GM12878 (cell line): Measurements from ENCODE around the gene HNRNPLL. TPM values are rescaled to one million over a fixed set of nuclear protein-coding genes. Genes with fewer than 3 reads are reported as not detected.

Experiments
- ATAC-seq: fragments of 200-7000 bp; cut with Tn5 transposase; 3 replicates; pipeline ENCODE4 v1.9.1; 2020; ENCODE audit warnings: mild to moderate bottlenecking, moderate library complexity
- BruUV-seq: library from RNA; stranded (reverse); fragments of 400-500 nt; replicated peaks from 2 replicates; lab custom pipeline; 2021; lab: Mats Ljungman, UMichigan
- CTCF ChIA-PET: fragments of 300-600 bp; sonication (Branson Sonifier 250); formaldehyde crosslinking; extraction: SDS; loops from one replicate; lab custom pipeline; 2021; ENCODE audit warnings: inconsistent platforms; lab: Yijun Ruan, JAX
- POLR2A ChIA-PET: fragments of 350-600 bp; formaldehyde crosslinking; extraction: SDS; loops from one replicate; lab custom pipeline; 2021; ENCODE audit warnings: inconsistent platforms; lab: Charles Lee
- RAD21 ChIA-PET: fragments of 300-600 bp; sonication (Branson Sonifier 250); formaldehyde crosslinking; loops from one replicate; lab custom pipeline; 2023; ENCODE audit warnings: antibody characterized with exemption; ENCODE audit not compliant: unreplicated experiment; lab: Charles Lee
- SMC1A ChIA-PET: fragments of 300-600 bp; sonication (Branson Sonifier 250); formaldehyde crosslinking; loops from one replicate; lab custom pipeline; 2023; ENCODE audit not compliant: unreplicated experiment, uncharacterized antibody; lab: Charles Lee
- DNase-seq: peaks from one replicate; pipeline ENCODE4 v3.0.0-alpha.2; 2011; ENCODE audit warnings: low read depth, low spot score
- FAIRE-seq: peaks from 3 replicates; lab custom pipeline; 2011; peaks lifted over from hg19 to GRCh38; lab: Jason Lieb, UNC
- H2AFZ ChIP-seq: 2 replicates; pipeline ENCODE4 v1.6.0; 2011; ENCODE audit warnings: low read depth, low read length, control low read depth; ENCODE audit not compliant: control insufficient read depth
- H3K27ac ChIP-seq: 2 replicates; pipeline ENCODE4 v1.5.1; 2011; ENCODE audit warnings: control low read depth; ENCODE audit not compliant: control insufficient read depth, insufficient read depth
- H3K27me3 ChIP-seq, 2 experiments: replicated peaks in 1 of 2; 2 replicates each; pipeline versions ENCODE4 v1.6.0 to v1.6.1; 2011; ENCODE audit warnings: low read length in 1 of 2; ENCODE audit not compliant: control insufficient read depth in 2 of 2, insufficient read depth in 2 of 2
- H3K36me3 ChIP-seq, 2 experiments: 2 replicates each; pipeline ENCODE4 v1.5.1; 2011; ENCODE audit warnings: low read length in 1 of 2; ENCODE audit not compliant: control insufficient read depth in 2 of 2, insufficient read depth in 2 of 2
- H3K4me1 ChIP-seq: 2 replicates; pipeline ENCODE4 v1.6.1; 2011; ENCODE audit warnings: mild to moderate bottlenecking, low read length, moderate library complexity, mixed read lengths; ENCODE audit not compliant: control insufficient read depth, insufficient read depth
- H3K4me2 ChIP-seq: 2 replicates; pipeline ENCODE4 v1.6.0; 2011; ENCODE audit warnings: control low read depth; ENCODE audit not compliant: control insufficient read depth, insufficient read depth
- H3K4me3 ChIP-seq: fragments of 200-600 bp; sonication (generic); 2 replicates; pipeline ENCODE4 v1.5.1; 2016
- H3K79me2 ChIP-seq: 2 replicates; pipeline ENCODE4 v1.6.0; 2011; ENCODE audit warnings: low read length; ENCODE audit not compliant: control insufficient read depth, insufficient read depth
- H3K9ac ChIP-seq: 2 replicates; pipeline ENCODE4 v1.8.0; 2011; ENCODE audit warnings: low read length, control low read depth, mixed read lengths; ENCODE audit not compliant: control insufficient read depth, insufficient read depth
- H3K9me3 ChIP-seq: replicated peaks from 3 replicates; pipeline ENCODE4 v1.5.1; 2011; ENCODE audit warnings: mild to moderate bottlenecking, low read length; ENCODE audit not compliant: control insufficient read depth, insufficient read depth
- H4K20me1 ChIP-seq: 2 replicates; pipeline ENCODE4 v1.6.0; 2011; ENCODE audit not compliant: control insufficient read depth, insufficient read depth
- ASH2L ChIP-seq: fragments of 300-600, 200-600 bp; sonication (generic); IDR thresholded peaks from 2 replicates; pipeline ENCODE4 v1.6.1; 2017; ENCODE audit warnings: low read depth, mild to moderate bottlenecking, borderline replicate concordance
- BACH1 ChIP-seq: fragments of 450-650 bp; IDR thresholded peaks from 2 replicates; pipeline ENCODE4 v1.6.1; 2017; ENCODE audit warnings: mild to moderate bottlenecking, borderline replicate concordance
- CBX5 ChIP-seq: sonication (generic); IDR thresholded peaks from 2 replicates; pipeline ENCODE4 v1.6.1; 2016; ENCODE audit warnings: low read depth, moderate library complexity, mild to moderate bottlenecking, inconsistent platforms
- EP300 ChIP-seq, 2 experiments: fragments of 150-350 bp in 1 of 2; IDR thresholded peaks; 2 replicates each; pipeline ENCODE4 v1.6.1; 2011 to 2012; ENCODE audit warnings: low read depth in 2 of 2, low read length in 2 of 2, borderline replicate concordance in 1 of 2, improper control_type of control experiment in 1 of 2, inconsistent platforms in 1 of 2; ENCODE audit not compliant: control insufficient read depth in 1 of 2
- ESRRA ChIP-seq: IDR thresholded peaks from 2 replicates; pipeline ENCODE4 v1.6.1; 2012; ENCODE audit warnings: mild to moderate bottlenecking, low read length, improper control_type of control experiment
- ETV6 ChIP-seq, 2 experiments: fragments of 450-650 bp in 1 of 2; IDR thresholded peaks in 1 of 2; conservative IDR thresholded peaks in 1 of 2; 2 replicates each; pipeline ENCODE4 v1.6.1; 2014; ENCODE audit warnings: antibody characterized with exemption in 1 of 2, borderline replicate concordance in 1 of 2, low read depth in 1 of 2, mild to moderate bottlenecking in 1 of 2, moderate library complexity in 1 of 2
- IKZF1 ChIP-seq: fragments of 450-650 bp; conservative IDR thresholded peaks from 2 replicates; pipeline ENCODE4 v1.6.1; 2017; ENCODE audit warnings: antibody characterized with exemption, mild to moderate bottlenecking
- MTA2 ChIP-seq: fragments of 450-650 bp; IDR thresholded peaks from 2 replicates; pipeline ENCODE4 v1.6.1; 2016; ENCODE audit warnings: low read depth, mild to moderate bottlenecking, moderate library complexity
- MYC ChIP-seq: IDR thresholded peaks from 2 replicates; pipeline ENCODE4 v1.6.1; 2011; ENCODE audit warnings: mild to moderate bottlenecking, low read length, moderate library complexity, inconsistent platforms; ENCODE audit not compliant: insufficient read depth, insufficient replicate concordance, insufficient read length, severe bottlenecking
- NRF1 ChIP-seq: conservative IDR thresholded peaks from 2 replicates; pipeline ENCODE4 v1.6.1; 2011; ENCODE audit warnings: mild to moderate bottlenecking, low read depth, low read length, improper control_type of control experiment
- PAX5 ChIP-seq: IDR thresholded peaks from 2 replicates; pipeline ENCODE4 v1.6.1; 2011; ENCODE audit warnings: low read depth, low read length, borderline replicate concordance
- PML ChIP-seq: IDR thresholded peaks from 2 replicates; pipeline ENCODE4 v1.6.1; 2012; ENCODE audit warnings: low read length, inconsistent platforms
- RAD51 ChIP-seq: fragments of 450-650 bp; IDR thresholded peaks from 2 replicates; pipeline ENCODE4 v1.6.1; 2016; ENCODE audit warnings: moderate library complexity, mild to moderate bottlenecking, inconsistent platforms
- RCOR1 ChIP-seq: conservative IDR thresholded peaks from 2 replicates; pipeline ENCODE4 v1.6.1; 2012; ENCODE audit warnings: low read depth, low read length, improper control_type of control experiment
- SP1 ChIP-seq: IDR thresholded peaks from one replicate; pipeline ENCODE4 v1.6.1; 2011; ENCODE audit warnings: low read depth, low read length
- ZNF622 ChIP-seq: fragments of 450-650 bp; IDR thresholded peaks from 2 replicates; pipeline ENCODE4 v1.6.1; 2017; ENCODE audit warnings: mild to moderate bottlenecking, inconsistent platforms
- WGBS: methylation state at CpG from one replicate; pipeline ENCODE4 v1.1.6; 2016; ENCODE audit warnings: low lambda C conversion rate; ENCODE audit not compliant: insufficient replicate concordance, insufficient coverage; ENCODE audit errors: missing lambda C conversion rate; 5-methylcytosine and 5-hydroxymethylcytosine counted together
- in situ Hi-C: fragments of 300-500 bp; cut with MboI; formaldehyde crosslinking; loops from 9 replicates; pipeline ENCODE4 v1.14.3; 2018; ENCODE audit warnings: mixed read lengths
- intact Hi-C: fragments of 100-400 bp; cut with micrococcal nuclease; formaldehyde crosslinking; loops from one replicate; pipeline ENCODE4 v1.14.2; 2022; ENCODE audit not compliant: unreplicated experiment
- polyA plus RNA-seq, 11 experiments: library from polyadenylated mRNA; depleted of rRNA in 4 of 11; unstranded in 6 of 11; stranded (reverse) in 5 of 11; fragments of >200 nt; fragmentation: Nextera tagmentation in 4 of 11; fragmentation: Illumina TruSeq in 1 of 11; extraction: Ambion mirVana in 4 of 11; extraction: Trizol in 1 of 11; gene quantifications; 1 replicate in 1 of 11; 2 replicates in 10 of 11; pipeline versions ENCODE4 v1.2.1 to v1.2.3, GENCODE V29; 2011 to 2016; ENCODE audit warnings: inconsistent platforms in 2 of 11, missing spikeins in 2 of 11, low read depth in 1 of 11
- total RNA-seq, 4 experiments: library from RNA; depleted of rRNA in 3 of 4; stranded (reverse); fragments of >200 nt in 3 of 4; fragmentation: Illumina TruSeq in 1 of 4; extraction: Trizol in 1 of 4; gene quantifications; 2 replicates each; pipeline versions ENCODE4 v1.2.1 to v1.2.3, GENCODE V29; 2013 to 2021
- TF ChIP-seq, protein P1 (sequence below): fragments of 450-650 bp; IDR thresholded peaks from 2 replicates; pipeline ENCODE4 v1.6.1; 2017; ENCODE audit warnings: low read depth, mild to moderate bottlenecking, moderate library complexity
- TF ChIP-seq, protein P2 (sequence below): IDR thresholded peaks from 2 replicates; pipeline ENCODE4 v1.6.1; 2012; ENCODE audit warnings: low read depth, low read length, improper control_type of control experiment

The HNRNPLL gene
- total and polyA plus RNA-seq, 10 of the 15 experiments (the other 5 are each of a cell fraction or from before 2014, with no cell fraction given), result 0.98 to 27.1 (median 2.9) TPM

DNA sequence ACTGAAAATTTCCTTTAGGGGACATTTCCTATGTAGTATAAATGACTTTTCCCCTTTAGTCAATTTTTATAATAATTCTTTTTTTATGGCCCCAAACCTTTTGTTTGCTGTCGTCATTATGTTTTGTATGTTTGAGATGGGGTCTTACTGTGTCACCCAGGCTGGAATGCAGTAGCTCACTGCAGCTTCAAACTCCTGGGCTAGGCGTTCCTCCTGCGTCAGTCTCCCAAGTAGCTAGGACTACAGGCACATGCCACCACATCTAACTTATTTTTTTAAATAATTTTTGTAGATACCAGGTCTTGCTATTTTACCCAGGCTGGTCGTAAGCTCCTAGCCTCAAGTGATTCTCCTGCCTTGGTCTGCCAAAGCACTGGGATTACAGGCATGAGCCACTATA is 32.4 kb upstream of the HNRNPLL start (continued):
- TF ChIP-seq MYC, result no peak

DNA sequence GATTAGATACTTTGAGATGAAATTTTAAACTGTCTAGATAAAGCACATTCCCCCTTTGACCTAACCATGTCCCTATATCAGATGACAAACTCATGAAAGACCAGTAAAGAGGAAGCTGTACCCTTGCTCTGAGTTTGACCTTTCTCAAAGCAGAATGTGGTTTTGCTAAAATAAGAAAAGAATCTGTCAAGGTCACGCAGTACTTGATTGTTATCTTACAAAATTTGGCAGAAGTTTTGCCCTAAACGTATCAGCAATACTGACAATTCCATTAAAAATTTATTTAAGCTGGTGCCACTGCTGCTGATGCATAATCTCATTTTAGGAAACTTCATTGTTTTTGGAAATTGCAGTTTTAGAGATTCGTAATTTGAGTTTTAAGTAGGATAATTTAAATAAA is 32.0 kb upstream of the HNRNPLL start:
- 0% methylated on average over 3 of the region's 3 CpGs for WGBS
- FAIRE-seq, result peak; percentile 96
- no peak overlapping the region for H2AFZ ChIP-seq
- peak overlapping the region; percentile 19 for H3K4me2 ChIP-seq
- intact Hi-C loops (loop anchor here (2.0 kb wide), 1 partner anchor 24 kb away; no protein-coding TSS in a partner anchor), in situ Hi-C loops (no loop called here)
- H3K9ac ChIP-seq, result no peak overlapping the region
- ChIA-PET SMC1A (interaction anchor here (0.6 to 3.2 kb wide), 9 partner anchors 11 to 111 kb away, joined by 3 to 13 read pairs (median 3); partner anchors contain the start of gene GALM), RAD21 (interaction anchor here (0.6 to 2.0 kb wide), 7 partner anchors 19 to 89 kb away, joined by 3 to 8 read pairs (median 4); no protein-coding TSS in a partner anchor), POLR2A (interaction anchor here (0.6 to 1.1 kb wide), 5 partner anchors 14 to 76 kb away, joined by 3 to 5 read pairs (median 3); no protein-coding TSS in a partner anchor), CTCF (interaction anchor here (1.1 to 1.4 kb wide), 3 partner anchors 30 to 90 kb away, joined by 3 read pairs; no protein-coding TSS in a partner anchor)
- no TSS peak for BruUV-seq
- H3K4me3 ChIP-seq, result 0 out of 2 replicates have a peak overlapping the region, but pooled peaks have one; percentile 42
- H3K4me1 ChIP-seq, result peaks cover 24% of the 10 kb centered on the region
- H3K79me2 ChIP-seq, result no peaks in the 10 kb centered on the region
- peaks cover 2% of the 10 kb centered on the region; the same call in 2 of the 3 replicates for H3K9me3 ChIP-seq
- no peak overlapping the region; the same call in none of the 2 replicates for H3K27ac ChIP-seq
- no peaks in the 10 kb centered on the region for H3K36me3 ChIP-seq
- no peaks in the 10 kb centered on the region for H3K27me3 ChIP-seq
- peak; percentile 48 for DNase-seq
- no peaks in the 10 kb centered on the region for H4K20me1 ChIP-seq
- ATAC-seq, result peak; percentile 89
- TF ChIP-seq EP300 (IDR thresholded peaks at IDR 0.05; ENCODE audit: borderline replicate concordance in 1 of 2, control insufficient read depth in 1 of 2, low read depth in 2 of 2, low read length in 2 of 2), result peak; percentile 87 to 93
- peak; percentile 52; the same call in 1 of the 2 replicates for TF ChIP-seq RAD51
- peak; percentile 28; the same call in 1 of the 2 replicates for TF ChIP-seq BACH1
- TF ChIP-seq PML, result 0 out of 2 replicates have a peak, but pooled peaks have one; percentile 45
- peak; percentile 61; the same call in 1 of the 2 replicates for TF ChIP-seq PAX5
- 0 out of 2 replicates have a peak, but pooled peaks have one; percentile 54 for TF ChIP-seq ASH2L
- TF ChIP-seq, protein P1, sequence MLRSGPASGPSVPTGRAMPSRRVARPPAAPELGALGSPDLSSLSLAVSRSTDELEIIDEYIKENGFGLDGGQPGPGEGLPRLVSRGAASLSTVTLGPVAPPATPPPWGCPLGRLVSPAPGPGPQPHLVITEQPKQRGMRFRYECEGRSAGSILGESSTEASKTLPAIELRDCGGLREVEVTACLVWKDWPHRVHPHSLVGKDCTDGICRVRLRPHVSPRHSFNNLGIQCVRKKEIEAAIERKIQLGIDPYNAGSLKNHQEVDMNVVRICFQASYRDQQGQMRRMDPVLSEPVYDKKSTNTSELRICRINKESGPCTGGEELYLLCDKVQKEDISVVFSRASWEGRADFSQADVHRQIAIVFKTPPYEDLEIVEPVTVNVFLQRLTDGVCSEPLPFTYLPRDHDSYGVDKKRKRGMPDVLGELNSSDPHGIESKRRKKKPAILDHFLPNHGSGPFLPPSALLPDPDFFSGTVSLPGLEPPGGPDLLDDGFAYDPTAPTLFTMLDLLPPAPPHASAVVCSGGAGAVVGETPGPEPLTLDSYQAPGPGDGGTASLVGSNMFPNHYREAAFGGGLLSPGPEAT, result peak; percentile 71; the same call in 1 of the 2 replicates
- TF ChIP-seq CBX5, result peak; percentile 85; the same call in 1 of the 2 replicates
- TF ChIP-seq ESRRA, result peak; percentile 99
- no peak for TF ChIP-seq ZNF622
- peak; percentile 82 for TF ChIP-seq MTA2
- TF ChIP-seq, protein P2, sequence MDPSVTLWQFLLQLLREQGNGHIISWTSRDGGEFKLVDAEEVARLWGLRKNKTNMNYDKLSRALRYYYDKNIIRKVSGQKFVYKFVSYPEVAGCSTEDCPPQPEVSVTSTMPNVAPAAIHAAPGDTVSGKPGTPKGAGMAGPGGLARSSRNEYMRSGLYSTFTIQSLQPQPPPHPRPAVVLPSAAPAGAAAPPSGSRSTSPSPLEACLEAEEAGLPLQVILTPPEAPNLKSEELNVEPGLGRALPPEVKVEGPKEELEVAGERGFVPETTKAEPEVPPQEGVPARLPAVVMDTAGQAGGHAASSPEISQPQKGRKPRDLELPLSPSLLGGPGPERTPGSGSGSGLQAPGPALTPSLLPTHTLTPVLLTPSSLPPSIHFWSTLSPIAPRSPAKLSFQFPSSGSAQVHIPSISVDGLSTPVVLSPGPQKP, result peak; percentile 34; the same call in 1 of the 2 replicates
- no peak for TF ChIP-seq NRF1
- 0 out of 2 replicates have a peak, but pooled peaks have one; percentile 41 for TF ChIP-seq RCOR1
- TF ChIP-seq ETV6 (conservative IDR thresholded peaks at IDR 0.05 in 1 of 2, IDR thresholded peaks at IDR 0.05 in 1 of 2; ENCODE audit: borderline replicate concordance in 1 of 2, low read depth in 1 of 2), result peak in 1 of 2 experiments; percentile 35; a peak in 1 of 4 replicates
- peak; percentile 50; the same call in 1 of the 2 replicates for TF ChIP-seq IKZF1
- peak; percentile 63 for TF ChIP-seq SP1
